GM21526 (cell line): ENCODE data around the gene AK8.

Experiments
- ATAC-seq: cut with Tn5 transposase; IDR thresholded peaks from one replicate; pipeline ENCODE4 v1.9.1; 2021; ENCODE audit warnings: moderate library complexity; ENCODE audit not compliant: unreplicated experiment, low FRiP score

Gene AK8

GRCh38 chr9:132877824-132878694, at the start of gene AK8:
Gene AK8 (minus strand): TSS chr9:132878284. CDS start chr9:132878255, 29 bp downstream.
- peak; percentile 58 for ATAC-seq

- ATAC-seq, result no peak
These were observed 49.6 kb upstream of the AK8 start for GRCh38 chr9:132927704-132928103.

- ATAC-seq, result no peak
These were observed 45.3 kb upstream of the AK8 start for GRCh38 chr9:132923346-132923902.

GRCh38 chr9:132919614-132920268, 41.7 kb upstream of the AK8 start:
- no peak for ATAC-seq

GRCh38 chr9:132914924-132915323, 36.8 kb upstream of the AK8 start:
- no peak for ATAC-seq

GRCh38 chr9:132912131-132912530, 34.0 kb upstream of the AK8 start:
- ATAC-seq, result no peak

GRCh38 chr9:132910376-132910775, 32.3 kb upstream of the AK8 start:
- no peak for ATAC-seq

GRCh38 chr9:132909311-132909710, 31.2 kb upstream of the AK8 start:
- no peak for ATAC-seq

- no peak for ATAC-seq
These were observed 30.6 kb upstream of the AK8 start for GRCh38 chr9:132908635-132909034.

- no peak for ATAC-seq
These were observed 27.6 kb upstream of the AK8 start for GRCh38 chr9:132905726-132906125.

- no peak for ATAC-seq
These were observed 25.7 kb upstream of the AK8 start for GRCh38 chr9:132903574-132904492.

GRCh38 chr9:132901858-132902831, 24.1 kb upstream of the AK8 start:
- no peak for ATAC-seq

- no peak for ATAC-seq
These were observed 20.0 kb upstream of the AK8 start for GRCh38 chr9:132898051-132898450.

- ATAC-seq, result no peak
These were observed 18.8 kb upstream of the AK8 start for GRCh38 chr9:132896906-132897305.

GRCh38 chr9:132896264-132896663, 18.2 kb upstream of the AK8 start:
- no peak for ATAC-seq

- ATAC-seq, result no peak
These were observed 17.1 kb upstream of the AK8 start for GRCh38 chr9:132894862-132895835.

- no peak for ATAC-seq
These were observed 16.3 kb upstream of the AK8 start for GRCh38 chr9:132894346-132894745.

- no peak for ATAC-seq
These were observed 14.3 kb upstream of the AK8 start for GRCh38 chr9:132892400-132892799.
